ENCODE measurements around the gene ACOT7.

- TF ChIP-seq CTCF (IDR thresholded peaks at IDR 0.05): peak; percentile 88 to 92 (median 90)
- no peak for TF ChIP-seq POLR2AphosphoS5 (IDR thresholded peaks at IDR 0.05)
Observed at GRCh38 chr1:6438047-6438525, 44.5 kb upstream of the ACOT7 start.

All from prostate gland (tissue), 2 donors.